NCI-H524 treated with DMSO at 0.1 percent for 48 hours (cell line): ENCODE measurements around the gene TUFM.
A peak's percentile ranks its signal among the peaks of the same experiment; 100 is the strongest.
"Not testable (repeated sequence)": the region's sequence is repeated elsewhere in the genome, so short reads cannot be mapped to it uniquely, and the experiment has no call there.

Experiments used
- DNase-seq: peaks from one replicate; lab custom pipeline; 2025; lab: John Stamatoyannopoulos, UW

TUFM gene

DNA sequence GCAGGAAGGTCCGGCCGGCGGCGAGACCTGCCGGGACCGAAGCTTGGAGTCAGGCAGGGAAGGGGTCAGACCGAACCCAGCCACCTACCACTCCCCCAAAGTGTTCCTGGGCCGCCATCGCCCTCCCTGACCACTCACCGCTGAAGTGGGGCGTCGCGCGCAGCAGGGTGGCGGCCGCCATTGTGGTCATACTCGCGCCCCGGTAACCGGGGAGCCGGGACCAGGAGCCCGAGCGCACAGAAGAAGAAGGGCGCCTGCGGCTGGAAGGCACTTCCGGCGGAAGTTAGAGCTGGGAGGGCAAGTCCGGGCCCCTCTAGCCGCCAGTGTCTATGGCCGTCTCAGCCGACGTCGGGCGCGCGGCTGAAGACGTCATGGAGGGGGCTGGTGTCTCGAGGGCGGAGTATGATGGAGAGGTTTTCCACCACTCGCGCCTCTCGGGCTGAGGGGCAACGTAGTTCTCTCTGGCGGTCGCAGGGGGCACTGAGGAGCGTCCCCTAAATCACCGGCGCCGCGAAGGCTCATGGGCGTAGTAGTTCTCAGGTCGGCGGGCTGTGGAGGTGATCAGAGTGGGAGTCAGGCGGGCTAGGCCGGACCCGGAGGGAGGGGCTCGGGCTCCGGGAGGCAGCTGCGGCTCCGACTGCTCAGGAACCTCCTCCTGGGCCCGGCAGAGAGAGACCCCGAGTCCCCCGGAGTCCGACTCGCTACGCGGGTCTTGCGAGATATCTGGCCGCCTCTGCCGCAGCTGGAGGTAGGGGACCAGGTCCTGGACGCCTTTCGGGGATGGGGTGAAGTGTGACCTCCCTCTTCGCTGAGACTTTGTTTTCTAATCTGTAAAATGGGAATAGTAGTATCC is at the start of gene TUFM:
TUFM (minus strand) TSS at position 269 of the 853 bp plus-strand sequence; CDS start at position 190, 79 bp downstream.
- DNase-seq: peak; percentile 90

DNA sequence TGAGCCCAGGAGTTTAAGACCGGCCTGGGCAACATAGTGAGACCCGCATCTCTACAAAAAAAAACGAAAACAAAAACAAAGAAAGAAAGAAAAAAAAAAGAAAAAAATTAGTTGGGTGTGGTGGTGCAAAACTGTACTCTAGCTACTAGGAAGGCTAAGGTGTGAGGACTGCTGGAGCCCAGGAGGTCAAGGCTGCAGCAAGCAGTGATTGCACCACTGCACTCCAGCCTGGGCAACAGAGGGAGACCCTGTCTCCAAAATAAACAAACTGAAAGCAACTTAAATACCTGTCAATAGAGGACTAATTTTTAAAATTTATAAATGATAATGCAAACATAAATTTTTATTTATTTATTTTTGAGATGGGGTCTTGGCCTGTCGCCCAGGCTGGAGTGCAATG is 49.5 kb upstream of the TUFM start:
- DNase-seq: no peak

DNA sequence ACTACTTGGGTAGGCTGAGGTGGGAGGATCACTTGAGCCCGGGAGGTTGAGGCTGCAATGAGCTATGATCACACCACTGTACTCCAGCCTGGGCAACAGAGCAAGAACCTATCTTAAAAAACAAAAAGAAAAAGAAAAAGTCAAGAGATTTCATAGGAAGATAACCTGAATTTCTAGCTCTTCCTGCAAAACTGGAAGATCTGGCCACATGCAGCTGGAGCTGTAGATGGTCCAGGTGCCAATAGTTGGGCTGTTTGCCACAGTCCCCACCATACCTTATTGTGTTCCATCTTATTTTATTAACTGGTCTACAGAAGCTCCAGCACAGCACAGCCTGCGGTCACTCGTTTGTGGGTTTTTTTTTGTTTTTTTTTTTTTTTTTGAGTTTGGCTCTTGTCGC is 47.1 kb upstream of the TUFM start:
- DNase-seq: no peak

GRCh38 chr16:28891964-28892890 is 46.1 kb upstream of the TUFM start:
- no peak for DNase-seq

- DNase-seq: not testable (repeated sequence)
Observed at GRCh38 chr16:28890355-28890754, 44.2 kb upstream of the TUFM start.

GRCh38 chr16:28886945-28887344 is 40.8 kb upstream of the TUFM start:
- no peak for DNase-seq

- DNase-seq: no peak
Observed at GRCh38 chr16:28884045-28884444, 37.9 kb upstream of the TUFM start.

DNA sequence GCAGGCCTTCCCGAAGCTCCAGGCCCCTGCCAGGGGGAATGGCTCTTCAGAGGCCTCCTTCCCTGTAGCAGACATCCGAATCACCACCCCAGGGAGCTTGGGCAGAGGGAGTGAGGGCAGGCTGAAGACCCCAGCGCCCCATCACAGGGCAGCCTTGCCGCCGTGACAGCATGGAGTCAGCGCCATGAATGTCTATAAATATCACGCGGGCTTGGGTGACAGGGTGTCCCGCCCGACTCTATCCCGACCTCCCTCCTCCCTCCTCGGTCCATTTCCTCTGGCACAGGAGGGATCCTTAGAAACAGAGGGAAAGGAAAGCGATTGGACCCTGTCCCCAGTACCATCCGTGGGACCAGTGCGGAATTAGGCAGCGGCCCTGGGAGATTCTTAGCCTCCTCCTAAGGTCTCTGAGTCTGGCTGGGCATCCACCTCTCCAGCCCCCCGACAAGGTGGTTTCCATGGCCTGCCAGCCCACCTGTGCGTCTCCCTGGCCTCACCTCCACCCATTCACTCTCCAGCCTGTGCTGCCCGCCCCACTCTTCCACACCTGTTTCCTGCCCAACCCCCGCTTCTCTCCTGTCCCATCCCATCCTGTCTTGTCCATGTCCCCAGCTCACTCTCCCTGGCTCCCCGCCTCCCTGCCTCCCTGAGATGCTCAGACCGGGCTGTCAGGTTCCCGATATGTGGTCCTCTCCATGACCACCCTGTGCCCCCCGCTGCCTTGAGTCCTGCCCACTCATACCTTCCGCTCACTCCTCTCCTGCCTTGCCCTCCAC is 37.3 kb upstream of the TUFM start:
- no peak for DNase-seq

DNA sequence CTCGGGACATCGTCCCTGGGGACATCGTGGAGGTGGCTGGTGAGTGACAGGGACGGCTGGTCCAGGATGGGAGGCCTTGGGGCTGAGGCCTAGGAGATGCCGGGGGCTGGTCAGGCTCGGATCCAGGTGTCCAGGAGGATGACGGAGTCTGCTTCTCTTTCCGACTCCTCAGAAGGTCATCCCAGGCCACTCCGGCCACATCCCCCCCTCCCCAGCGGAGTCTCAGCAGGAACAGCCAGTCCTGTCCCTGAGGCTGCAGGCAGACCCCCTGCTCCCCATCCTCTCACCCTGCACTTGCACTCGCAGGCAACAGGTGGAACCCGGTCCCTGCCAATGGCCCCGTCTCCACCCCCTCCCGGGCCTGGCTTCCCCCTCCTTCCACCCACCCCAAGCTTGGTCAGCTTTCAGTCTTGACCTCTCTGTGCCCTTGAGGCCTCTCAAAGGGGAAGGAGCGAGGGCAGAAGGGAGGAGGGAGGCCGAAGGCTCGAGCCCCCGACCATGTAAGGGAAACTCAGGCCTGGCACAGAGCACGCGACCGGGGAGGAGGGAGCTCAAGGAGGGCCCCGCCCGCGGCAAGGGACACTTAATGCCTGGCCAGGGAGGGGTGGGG is 36.5 kb upstream of the TUFM start:
- no peak for DNase-seq

GRCh38 chr16:28881565-28881964 is 35.4 kb upstream of the TUFM start:
- DNase-seq: not testable (repeated sequence)

GRCh38 chr16:28880955-28881354 is 34.8 kb upstream of the TUFM start:
- no peak for DNase-seq

GRCh38 chr16:28880589-28880915 is 34.4 kb upstream of the TUFM start:
- DNase-seq: no peak

DNA sequence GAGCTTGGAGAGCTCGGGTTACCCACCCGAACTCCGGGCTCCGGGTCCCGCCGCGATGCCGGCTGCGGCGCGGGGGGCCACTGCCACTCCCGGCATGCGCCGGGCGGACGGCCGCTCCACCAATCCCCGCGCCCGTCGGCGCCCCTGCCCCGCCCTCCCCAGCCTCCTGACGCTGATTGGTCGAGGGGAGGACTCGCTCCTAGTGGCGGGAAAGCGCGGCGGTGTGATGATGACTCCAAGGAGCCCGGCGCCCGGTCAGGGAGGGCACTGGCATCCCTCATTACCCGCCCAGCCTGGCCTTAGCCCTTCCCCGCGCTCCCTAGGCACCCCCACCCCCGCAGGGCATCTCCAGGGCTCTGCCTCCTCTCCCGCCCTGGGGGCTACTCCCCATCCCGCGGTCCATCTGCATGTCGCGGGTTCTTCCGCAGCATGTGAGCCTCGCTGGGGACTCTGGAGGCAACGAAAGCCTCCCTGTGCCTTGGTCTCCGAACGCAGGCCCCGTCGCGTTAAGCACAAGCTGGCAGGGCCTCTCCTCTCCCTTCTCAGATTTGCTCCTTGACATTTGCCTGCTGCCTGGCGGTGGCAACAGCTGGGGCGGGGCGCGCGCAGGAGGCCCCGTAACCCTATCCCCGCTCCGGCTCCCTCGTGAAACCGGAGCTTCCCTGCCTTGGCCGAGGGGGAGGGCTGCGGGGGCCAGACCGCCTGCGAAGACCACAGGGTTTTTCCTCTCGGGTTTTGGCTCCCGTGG is 33.9 kb upstream of the TUFM start:
- peak; percentile 78 for DNase-seq

- DNase-seq: no peak
Observed at GRCh38 chr16:28879261-28879840, 33.2 kb upstream of the TUFM start.

GRCh38 chr16:28878083-28878926 is 32.2 kb upstream of the TUFM start, which contains the start of gene ATP2A1:
Gene ATP2A1, plus strand, starts transcription at chr16:28878488. Its CDS starts 184 bp downstream, at chr16:28878672.
- no peak for DNase-seq

GRCh38 chr16:28877655-28878000 is 31.5 kb upstream of the TUFM start:
- DNase-seq: no peak

- no peak for DNase-seq
Observed at GRCh38 chr16:28876973-28877654, 31.0 kb upstream of the TUFM start.

- no peak for DNase-seq
Observed at GRCh38 chr16:28876019-28876659, 30.0 kb upstream of the TUFM start.
